ENCODE measurements around the gene NUDT19.

NUDT19 gene

GRCh38 chr19:32650671-32651070, 41.0 kb upstream of the NUDT19 start:
- no peak for TF ChIP-seq ZNF311 (tag by site-specific recombination; IDR thresholded peaks at IDR 0.05; ENCODE audit: borderline replicate concordance)
- TF ChIP-seq ZNF843 (tag by site-specific recombination; IDR thresholded peaks at IDR 0.05): no peak
- TF ChIP-seq KLF10 (tag by site-specific recombination; IDR thresholded peaks at IDR 0.05): no peak
- no peak for TF ChIP-seq ZNF366 (tag by site-specific recombination; conservative IDR thresholded peaks at IDR 0.05)
- TF ChIP-seq, protein P1, sequence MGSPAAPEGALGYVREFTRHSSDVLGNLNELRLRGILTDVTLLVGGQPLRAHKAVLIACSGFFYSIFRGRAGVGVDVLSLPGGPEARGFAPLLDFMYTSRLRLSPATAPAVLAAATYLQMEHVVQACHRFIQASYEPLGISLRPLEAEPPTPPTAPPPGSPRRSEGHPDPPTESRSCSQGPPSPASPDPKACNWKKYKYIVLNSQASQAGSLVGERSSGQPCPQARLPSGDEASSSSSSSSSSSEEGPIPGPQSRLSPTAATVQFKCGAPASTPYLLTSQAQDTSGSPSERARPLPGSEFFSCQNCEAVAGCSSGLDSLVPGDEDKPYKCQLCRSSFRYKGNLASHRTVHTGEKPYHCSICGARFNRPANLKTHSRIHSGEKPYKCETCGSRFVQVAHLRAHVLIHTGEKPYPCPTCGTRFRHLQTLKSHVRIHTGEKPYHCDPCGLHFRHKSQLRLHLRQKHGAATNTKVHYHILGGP (tag by site-specific recombination; IDR thresholded peaks at IDR 0.05): no peak
- no peak for TF ChIP-seq ZNF837 (tag by site-specific recombination; IDR thresholded peaks at IDR 0.05)
- Histone ChIP-seq H3K9me3 (ENCODE audit: control insufficient read depth, insufficient read depth, low read depth, low read length) (no peaks in the 10 kb centered on the region; the same call in 1 of the 2 replicates), H3K27ac (ENCODE audit: extremely low read depth, low read depth, low read length) (no peak overlapping the region), H3K36me3 (ENCODE audit: control insufficient read depth in 2 of 2, insufficient read depth in 1 of 2, low read length in 2 of 2) (peaks cover 41 to 82% of the 10 kb centered on the region in 2 experiments), H3K4me1 (ENCODE audit: control insufficient read depth, insufficient read depth, low read length) (peaks cover 13% of the 10 kb centered on the region), H3K4me3 (ENCODE audit: low read depth, low read length) (no peak overlapping the region)
- ChIA-PET POLR2A (interaction anchor here (0.6 kb wide), 1 partner anchor 32 kb away, joined by 3 read pairs; no protein-coding TSS in a partner anchor), CTCF (interaction anchor here (0.6 to 1.1 kb wide), 4 partner anchors 19 to 363 kb away, joined by 3 to 5 read pairs (median 3); no protein-coding TSS in a partner anchor)

DNA sequence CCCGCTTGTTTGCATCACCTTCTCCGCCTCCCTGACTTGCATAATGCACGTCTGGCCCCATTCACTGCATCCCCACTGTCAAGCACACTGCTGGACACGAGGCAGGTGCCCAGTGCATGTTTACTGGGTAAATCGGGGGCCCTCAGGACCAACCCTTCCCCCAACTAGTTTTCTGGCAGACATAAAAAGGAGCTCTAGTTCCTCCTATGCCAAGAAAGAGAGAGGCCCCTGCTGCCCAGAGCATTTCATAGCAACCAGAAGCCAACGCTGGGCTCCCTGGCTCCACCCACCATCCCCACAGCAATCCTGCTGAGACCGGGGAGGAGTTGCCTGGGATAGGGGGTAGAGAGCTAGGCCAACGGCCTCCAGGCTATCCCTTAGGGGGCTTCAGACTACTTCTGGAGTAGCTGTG, 39.9 kb upstream of the NUDT19 start:
- ChIA-PET POLR2A (interaction anchor here (0.6 kb wide), 1 partner anchor 29 kb away, joined by 3 read pairs; no protein-coding TSS in a partner anchor), CTCF (interaction anchor here (0.5 to 1.2 kb wide), 4 partner anchors 13 to 73 kb away, joined by 3 to 4 read pairs (median 3); no protein-coding TSS in a partner anchor)
- no peak overlapping the region for H3K4me3 ChIP-seq (ENCODE audit: low read depth, low read length)
- H3K27ac ChIP-seq (ENCODE audit: extremely low read depth, low read depth, low read length): no peak overlapping the region
- peaks cover 13% of the 10 kb centered on the region for H3K4me1 ChIP-seq (ENCODE audit: control insufficient read depth, insufficient read depth, low read length)
- no peaks in the 10 kb centered on the region; the same call in 1 of the 2 replicates for H3K9me3 ChIP-seq (ENCODE audit: control insufficient read depth, insufficient read depth, low read depth, low read length)
- peaks cover 41 to 82% of the 10 kb centered on the region in 2 experiments for H3K36me3 ChIP-seq (ENCODE audit: control insufficient read depth in 2 of 2, insufficient read depth in 1 of 2, low read length in 2 of 2)
- TF ChIP-seq ZNF561 (tag by site-specific recombination; IDR thresholded peaks at IDR 0.05; ENCODE audit: borderline replicate concordance) (peak; percentile 75; the same call in 1 of the 2 replicates), ZIC2 (tag by site-specific recombination; IDR thresholded peaks at IDR 0.05) (peak; percentile 79), ZNF350 (tag by site-specific recombination; IDR thresholded peaks at IDR 0.05) (no peak), ZNF335 (tag by site-specific recombination; conservative IDR thresholded peaks at IDR 0.05) (peak; percentile 62), ZFP41 (tag by site-specific recombination; IDR thresholded peaks at IDR 0.05; ENCODE audit: borderline replicate concordance) (no peak), CTCF (tag by site-specific recombination; IDR thresholded peaks at IDR 0.05) (peak; percentile 30; the same call in 1 of the 2 replicates), MEIS1 (CRISPR knock-in tag; IDR thresholded peaks at IDR 0.05; ENCODE audit: borderline replicate concordance) (no peak), ZNF488 (tag by site-specific recombination; IDR thresholded peaks at IDR 0.05) (no peak), ZXDB (tag by site-specific recombination; IDR thresholded peaks at IDR 0.05) (peak; percentile 29; the same call in 1 of the 2 replicates), IKZF3 (tag by site-specific recombination; IDR thresholded peaks at IDR 0.05) (peak; percentile 70), SCRT2 (tag by site-specific recombination; IDR thresholded peaks at IDR 0.05) (no peak), ZNF514 (tag by site-specific recombination; IDR thresholded peaks at IDR 0.05) (no peak), ZNF596 (tag by site-specific recombination; IDR thresholded peaks at IDR 0.05) (peak; percentile 34; the same call in 1 of the 2 replicates), ZFP3 (tag by site-specific recombination; IDR thresholded peaks at IDR 0.05; ENCODE audit: low read depth) (no peak), ZNF2 (tag by site-specific recombination; IDR thresholded peaks at IDR 0.05) (no peak), KLF17 (tag by site-specific recombination; IDR thresholded peaks at IDR 0.05) (no peak)
- TF ChIP-seq, protein P2, sequence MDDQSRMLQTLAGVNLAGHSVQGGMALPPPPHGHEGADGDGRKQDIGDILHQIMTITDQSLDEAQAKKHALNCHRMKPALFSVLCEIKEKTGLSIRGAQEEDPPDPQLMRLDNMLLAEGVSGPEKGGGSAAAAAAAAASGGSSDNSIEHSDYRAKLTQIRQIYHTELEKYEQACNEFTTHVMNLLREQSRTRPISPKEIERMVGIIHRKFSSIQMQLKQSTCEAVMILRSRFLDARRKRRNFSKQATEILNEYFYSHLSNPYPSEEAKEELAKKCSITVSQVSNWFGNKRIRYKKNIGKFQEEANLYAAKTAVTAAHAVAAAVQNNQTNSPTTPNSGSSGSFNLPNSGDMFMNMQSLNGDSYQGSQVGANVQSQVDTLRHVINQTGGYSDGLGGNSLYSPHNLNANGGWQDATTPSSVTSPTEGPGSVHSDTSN (CRISPR knock-in tag; IDR thresholded peaks at IDR 0.05): no peak
- TF ChIP-seq, protein P3, sequence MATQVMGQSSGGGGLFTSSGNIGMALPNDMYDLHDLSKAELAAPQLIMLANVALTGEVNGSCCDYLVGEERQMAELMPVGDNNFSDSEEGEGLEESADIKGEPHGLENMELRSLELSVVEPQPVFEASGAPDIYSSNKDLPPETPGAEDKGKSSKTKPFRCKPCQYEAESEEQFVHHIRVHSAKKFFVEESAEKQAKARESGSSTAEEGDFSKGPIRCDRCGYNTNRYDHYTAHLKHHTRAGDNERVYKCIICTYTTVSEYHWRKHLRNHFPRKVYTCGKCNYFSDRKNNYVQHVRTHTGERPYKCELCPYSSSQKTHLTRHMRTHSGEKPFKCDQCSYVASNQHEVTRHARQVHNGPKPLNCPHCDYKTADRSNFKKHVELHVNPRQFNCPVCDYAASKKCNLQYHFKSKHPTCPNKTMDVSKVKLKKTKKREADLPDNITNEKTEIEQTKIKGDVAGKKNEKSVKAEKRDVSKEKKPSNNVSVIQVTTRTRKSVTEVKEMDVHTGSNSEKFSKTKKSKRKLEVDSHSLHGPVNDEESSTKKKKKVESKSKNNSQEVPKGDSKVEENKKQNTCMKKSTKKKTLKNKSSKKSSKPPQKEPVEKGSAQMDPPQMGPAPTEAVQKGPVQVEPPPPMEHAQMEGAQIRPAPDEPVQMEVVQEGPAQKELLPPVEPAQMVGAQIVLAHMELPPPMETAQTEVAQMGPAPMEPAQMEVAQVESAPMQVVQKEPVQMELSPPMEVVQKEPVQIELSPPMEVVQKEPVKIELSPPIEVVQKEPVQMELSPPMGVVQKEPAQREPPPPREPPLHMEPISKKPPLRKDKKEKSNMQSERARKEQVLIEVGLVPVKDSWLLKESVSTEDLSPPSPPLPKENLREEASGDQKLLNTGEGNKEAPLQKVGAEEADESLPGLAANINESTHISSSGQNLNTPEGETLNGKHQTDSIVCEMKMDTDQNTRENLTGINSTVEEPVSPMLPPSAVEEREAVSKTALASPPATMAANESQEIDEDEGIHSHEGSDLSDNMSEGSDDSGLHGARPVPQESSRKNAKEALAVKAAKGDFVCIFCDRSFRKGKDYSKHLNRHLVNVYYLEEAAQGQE (tag by site-specific recombination; IDR thresholded peaks at IDR 0.05): no peak

All from HEK293 (cell line).